ELR (cell line): Measurements from ENCODE around the gene L2HGDH.

ENCODE experiments used
- DNase-seq: peaks from one replicate; pipeline ENCODE4 v3.0.0-alpha.2; 2015; ENCODE audit warnings: low read depth

Gene L2HGDH

GRCh38 chr14:50229681-50230080, 82.3 kb downstream of the L2HGDH start:
- no peak for DNase-seq

DNA sequence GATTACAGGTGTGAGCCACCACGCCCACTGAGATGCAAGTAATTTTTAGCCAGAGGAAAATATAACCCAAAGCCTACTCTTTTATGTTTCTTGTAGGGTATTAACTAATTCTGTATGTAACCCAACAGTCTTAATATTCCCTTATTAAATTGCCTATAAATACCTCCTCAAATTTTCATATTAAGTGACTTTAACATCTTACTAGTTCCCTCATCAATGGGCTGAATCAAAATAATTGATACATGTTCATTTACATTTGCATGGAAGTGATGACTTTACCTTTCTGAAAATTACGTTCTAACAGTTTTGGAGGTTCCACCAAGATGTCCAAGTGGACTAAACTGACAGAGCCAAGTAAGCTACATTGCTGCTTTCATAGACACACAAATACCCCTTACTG, 83.7 kb downstream of the L2HGDH start:
- no peak for DNase-seq

GRCh38 chr14:50225974-50226297, 86.1 kb downstream of the L2HGDH start:
- no peak for DNase-seq

GRCh38 chr14:50225067-50225973, 86.7 kb downstream of the L2HGDH start:
- DNase-seq, result peak; percentile 77

DNA sequence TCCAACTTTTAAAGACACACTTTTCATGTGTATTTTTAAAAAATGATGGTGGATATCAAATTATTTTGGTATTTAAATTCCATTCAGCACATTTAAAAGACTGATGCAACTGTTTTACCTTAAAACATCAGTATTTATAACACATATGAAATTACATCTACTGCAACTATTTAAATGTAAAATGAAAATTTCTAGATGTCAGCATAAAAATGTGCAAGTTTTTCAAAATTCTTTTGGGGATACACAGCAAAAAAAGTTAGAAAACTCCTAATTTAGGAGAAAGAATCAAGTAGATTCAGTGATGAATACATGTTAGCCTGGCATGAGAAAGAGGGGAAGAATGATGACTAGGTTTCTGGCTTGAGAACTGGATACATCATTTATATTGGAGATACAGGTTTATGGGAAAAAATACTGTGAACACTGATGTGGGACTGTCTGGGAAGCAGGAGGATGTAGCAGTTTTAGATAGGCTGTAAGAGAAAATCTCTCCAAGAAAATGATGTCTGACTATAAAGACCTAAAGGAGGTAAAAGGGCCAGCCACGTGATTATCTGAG, 89.9 kb downstream of the L2HGDH start:
- peak; percentile 8 for DNase-seq

DNA sequence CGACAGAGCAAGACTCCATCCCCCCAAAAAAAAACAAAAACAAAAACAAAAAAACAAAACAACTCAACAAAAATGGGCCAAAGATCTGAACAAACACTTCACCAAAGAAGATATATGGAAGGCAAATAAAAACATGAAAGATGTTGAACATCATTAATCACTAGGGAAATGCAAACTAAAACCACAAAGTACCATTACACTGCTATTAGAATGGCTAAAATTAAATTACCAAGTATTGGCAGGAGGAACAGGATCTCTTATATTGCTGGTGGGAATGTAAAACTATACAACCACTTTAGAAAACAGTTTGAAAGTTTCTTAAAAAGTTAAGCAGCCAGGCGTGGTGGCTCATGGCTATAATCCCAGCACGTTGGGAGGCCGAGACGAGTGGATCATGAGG, 93.5 kb downstream of the L2HGDH start:
- DNase-seq, result no peak

GRCh38 chr14:50215416-50215815, 96.6 kb downstream of the L2HGDH start:
- DNase-seq, result no peak

GRCh38 chr14:50213795-50214194, 98.2 kb downstream of the L2HGDH start:
- DNase-seq, result no peak

DNA sequence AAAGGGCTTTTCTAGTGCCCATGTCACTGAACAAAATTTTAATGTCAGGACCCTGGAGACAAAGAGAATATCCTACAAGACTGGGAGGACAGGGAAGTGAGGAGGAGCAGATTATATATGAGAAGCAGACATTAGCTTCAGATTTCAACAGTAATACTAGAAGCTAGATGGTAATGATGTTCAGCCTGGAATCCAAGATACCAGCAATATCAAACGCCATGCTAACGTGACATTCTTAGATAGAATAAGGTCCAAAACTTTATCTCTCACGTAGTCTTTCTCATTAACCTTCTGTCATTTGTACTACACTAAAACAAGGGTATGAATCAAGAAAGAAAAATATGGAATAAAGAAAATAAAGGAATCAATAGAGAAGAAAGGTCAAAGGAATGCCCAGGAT, 99.3 kb downstream of the L2HGDH start:
- no peak for DNase-seq

- DNase-seq, result no peak
Measured at GRCh38 chr14:50210074-50210473, 102.0 kb downstream of the L2HGDH start.

GRCh38 chr14:50198499-50198898, 113.5 kb downstream of the L2HGDH start:
- no peak for DNase-seq

- no peak for DNase-seq
Measured at GRCh38 chr14:50191499-50191898, 120.5 kb downstream of the L2HGDH start.
